ENCODE measurements around the gene REV3L.

REV3L gene

GRCh38 chr6:111427341-111428116 is 55.5 kb downstream of the REV3L start:
- no peak for DNase-seq (ENCODE audit: low read depth in 4 of 4, low spot score in 1 of 4)

GRCh38 chr6:111423960-111424846 is 58.8 kb downstream of the REV3L start:
- no peak for DNase-seq (ENCODE audit: low read depth in 4 of 4, low spot score in 1 of 4)

- DNase-seq (ENCODE audit: low read depth in 4 of 4, low spot score in 1 of 4): no peak
Measured at GRCh38 chr6:111423055-111423633, 59.9 kb downstream of the REV3L start.

GRCh38 chr6:111418971-111419693 is 63.9 kb downstream of the REV3L start:
- no peak for DNase-seq (ENCODE audit: low read depth in 4 of 4, low spot score in 1 of 4)

- no peak for DNase-seq (ENCODE audit: low read depth in 4 of 4, low spot score in 1 of 4)
Measured at GRCh38 chr6:111417946-111418345, 65.1 kb downstream of the REV3L start.

- DNase-seq (ENCODE audit: low read depth in 4 of 4, low spot score in 1 of 4): no peak
Measured at GRCh38 chr6:111417181-111417585, 65.8 kb downstream of the REV3L start.

GRCh38 chr6:111416529-111416928 is 66.5 kb downstream of the REV3L start:
- no peak for DNase-seq (ENCODE audit: low read depth in 4 of 4, low spot score in 1 of 4)

GRCh38 chr6:111414373-111414772 is 68.6 kb downstream of the REV3L start:
- no peak for DNase-seq (ENCODE audit: low read depth in 4 of 4, low spot score in 1 of 4)

- no peak for DNase-seq (ENCODE audit: low read depth in 4 of 4, low spot score in 1 of 4)
Measured at GRCh38 chr6:111411978-111412566, 70.9 kb downstream of the REV3L start.

GRCh38 chr6:111411046-111411445 is 72.0 kb downstream of the REV3L start:
- no peak for DNase-seq (ENCODE audit: low read depth in 4 of 4, low spot score in 1 of 4)

GRCh38 chr6:111410371-111410770 is 72.6 kb downstream of the REV3L start:
- no peak for DNase-seq (ENCODE audit: low read depth in 4 of 4, low spot score in 1 of 4)

GRCh38 chr6:111409430-111409829 is 73.6 kb downstream of the REV3L start:
- no peak for DNase-seq (ENCODE audit: low read depth in 4 of 4, low spot score in 1 of 4)

GRCh38 chr6:111407686-111408085 is 75.3 kb downstream of the REV3L start:
- DNase-seq (ENCODE audit: low read depth in 4 of 4, low spot score in 1 of 4): no peak

- no peak for DNase-seq (ENCODE audit: low read depth in 4 of 4, low spot score in 1 of 4)
Measured at GRCh38 chr6:111406200-111406721, 76.8 kb downstream of the REV3L start.

GRCh38 chr6:111403388-111403787 is 79.6 kb downstream of the REV3L start:
- DNase-seq (ENCODE audit: low read depth in 4 of 4, low spot score in 1 of 4): no peak

GRCh38 chr6:111399626-111400025 is 83.4 kb downstream of the REV3L start:
- DNase-seq (ENCODE audit: low read depth in 4 of 4, low spot score in 1 of 4): no peak

- no peak for DNase-seq (ENCODE audit: low read depth in 4 of 4, low spot score in 1 of 4)
Measured at GRCh38 chr6:111388681-111389080, 94.3 kb downstream of the REV3L start.

- DNase-seq (ENCODE audit: low read depth in 4 of 4, low spot score in 1 of 4): no peak
Measured at GRCh38 chr6:111382476-111383294, 100.3 kb downstream of the REV3L start.

- DNase-seq (ENCODE audit: low read depth in 4 of 4, low spot score in 1 of 4): no peak
Measured at GRCh38 chr6:111381728-111382127, 101.3 kb downstream of the REV3L start.

- no peak for DNase-seq (ENCODE audit: low read depth in 4 of 4, low spot score in 1 of 4)
Measured at GRCh38 chr6:111381123-111381522, 101.9 kb downstream of the REV3L start.
